ENCODE data around the gene HORMAD2. TPM values are rescaled to one million over a fixed set of nuclear protein-coding genes. Genes with fewer than 3 reads are reported as not detected.

The HORMAD2 gene
- total RNA-seq, 1 experiment from 2014 or later, result not detected

- Histone ChIP-seq H3K36me3 (ENCODE audit: low read depth) (no peaks in the 10 kb centered on the region), H3K4me1 (replicated peaks; ENCODE audit: insufficient read depth) (no peaks in the 10 kb centered on the region), H3K79me2 (ENCODE audit: low read depth) (no peaks in the 10 kb centered on the region), H3K27ac (no peak overlapping the region), H4K20me1 (ENCODE audit: insufficient read depth) (no peaks in the 10 kb centered on the region), H3F3A (ENCODE audit: insufficient read depth, low read depth) (no peaks in the 10 kb centered on the region), H3K4me2 (no peak overlapping the region), H3K4me3 (no peak overlapping the region), H3K27me3 (ENCODE audit: insufficient read depth, low read depth) (no peaks in the 10 kb centered on the region), H3K9me3 (ENCODE audit: insufficient read depth, low read depth) (no peaks in the 10 kb centered on the region; the same call in 1 of the 2 replicates), H2AFZ (no peak overlapping the region), H3K9me2 (ENCODE audit: insufficient read depth) (no peaks in the 10 kb centered on the region)
- TF ChIP-seq CTCF (conservative IDR thresholded peaks at IDR 0.05) (no peak), EZH2 (IDR thresholded peaks at IDR 0.05; ENCODE audit: low read depth) (no peak)
- POLR2A ChIA-PET (ENCODE audit: unreplicated experiment), result interaction anchor here (0.6 kb wide), 1 partner anchor 691 kb away, joined by 4 read pairs; no protein-coding TSS in a partner anchor
- BruUV-seq (replicated peaks), result no TSS peak
- CTCF ChIA-PET, result interaction anchor here (1.0 kb wide), 1 partner anchor 14 kb away, joined by 3 read pairs; no protein-coding TSS in a partner anchor
- intact Hi-C loops (cut with micrococcal nuclease; ENCODE audit: unreplicated experiment), result no loop called here
- DNase-seq, result no peak
Measured at GRCh38 chr22:30054067-30054763, 26.0 kb upstream of the HORMAD2 start.

GRCh38 chr22:30054764-30055069 is 25.5 kb upstream of the HORMAD2 start:
- Histone ChIP-seq H3K9me2 (ENCODE audit: insufficient read depth) (no peaks in the 10 kb centered on the region), H2AFZ (no peak overlapping the region), H3K4me1 (replicated peaks; ENCODE audit: insufficient read depth) (no peaks in the 10 kb centered on the region), H3K4me3 (no peak overlapping the region), H3K27ac (no peak overlapping the region), H3K79me2 (ENCODE audit: low read depth) (no peaks in the 10 kb centered on the region), H3K36me3 (ENCODE audit: low read depth) (no peaks in the 10 kb centered on the region), H3K4me2 (no peak overlapping the region), H4K20me1 (ENCODE audit: insufficient read depth) (no peaks in the 10 kb centered on the region), H3K9me3 (ENCODE audit: insufficient read depth, low read depth) (no peaks in the 10 kb centered on the region; the same call in 1 of the 2 replicates), H3K27me3 (ENCODE audit: insufficient read depth, low read depth) (no peaks in the 10 kb centered on the region), H3F3A (ENCODE audit: insufficient read depth, low read depth) (no peaks in the 10 kb centered on the region)
- no TSS peak for BruUV-seq (replicated peaks)
- ChIA-PET POLR2A (ENCODE audit: unreplicated experiment) (interaction anchor here (0.6 kb wide), 1 partner anchor 690 kb away, joined by 4 read pairs; no protein-coding TSS in a partner anchor), CTCF (interaction anchor here (1.0 kb wide), 1 partner anchor 14 kb away, joined by 3 read pairs; no protein-coding TSS in a partner anchor)
- TF ChIP-seq EZH2 (IDR thresholded peaks at IDR 0.05; ENCODE audit: low read depth), result no peak
- no peak for TF ChIP-seq CTCF (conservative IDR thresholded peaks at IDR 0.05)
- DNase-seq, result no peak
- intact Hi-C loops (cut with micrococcal nuclease; ENCODE audit: unreplicated experiment), result no loop called here

GRCh38 chr22:30056015-30056414 is 24.2 kb upstream of the HORMAD2 start:
- no peaks in the 10 kb centered on the region for H3K79me2 ChIP-seq (ENCODE audit: low read depth)
- H3K4me3 ChIP-seq, result no peak overlapping the region
- no peak overlapping the region for H3K27ac ChIP-seq
- intact Hi-C loops (cut with micrococcal nuclease; ENCODE audit: unreplicated experiment), result no loop called here
- no peaks in the 10 kb centered on the region for H4K20me1 ChIP-seq (ENCODE audit: insufficient read depth)
- no TSS peak for BruUV-seq (replicated peaks)
- no peaks in the 10 kb centered on the region for H3K9me2 ChIP-seq (ENCODE audit: insufficient read depth)
- ChIA-PET CTCF (no interaction called here), POLR2A (ENCODE audit: unreplicated experiment) (interaction anchor here (0.6 kb wide), 1 partner anchor 137 kb away, joined by 12 read pairs; no protein-coding TSS in a partner anchor)
- DNase-seq, result no peak
- no peak overlapping the region for H3K4me2 ChIP-seq
- H2AFZ ChIP-seq, result no peak overlapping the region
- no peaks in the 10 kb centered on the region for H3K4me1 ChIP-seq (replicated peaks; ENCODE audit: insufficient read depth)
- H3K9me3 ChIP-seq (ENCODE audit: insufficient read depth, low read depth), result no peaks in the 10 kb centered on the region; the same call in 1 of the 2 replicates
- no peaks in the 10 kb centered on the region for H3F3A ChIP-seq (ENCODE audit: insufficient read depth, low read depth)
- H3K27me3 ChIP-seq (ENCODE audit: insufficient read depth, low read depth), result no peaks in the 10 kb centered on the region
- TF ChIP-seq CTCF (conservative IDR thresholded peaks at IDR 0.05) (no peak), EZH2 (IDR thresholded peaks at IDR 0.05; ENCODE audit: low read depth) (no peak)
- H3K36me3 ChIP-seq (ENCODE audit: low read depth), result no peaks in the 10 kb centered on the region
